Left lobe of liver (tissue), 2 donors: ENCODE measurements around the gene TAF4. TPM values are rescaled to one million over a fixed set of nuclear protein-coding genes. Genes with fewer than 3 reads are reported as not detected.

Experiments
- ATAC-seq: fragments of 200-7000 bp; cut with Tn5 transposase; one replicate; pipeline ENCODE4 v1.9.1; 2020; ENCODE audit warnings: mild to moderate bottlenecking, moderate library complexity
- DNase-seq: peaks from one replicate; pipeline ENCODE4 v3.0.0-alpha.2; 2020; ENCODE audit warnings: low spot score
- total RNA-seq: library from RNA; stranded (reverse); gene quantifications from one replicate; pipeline ENCODE4 v1.2.1, GENCODE V29; 2021
- donor health status: DM: no; HTN: no; CAD: no; lungs with moderate emphysema.
- donor health status: DM: no; HTN: yes; CAD: no.

TAF4 gene
- total RNA-seq, 1 donor from 2014 or later: 11.3 TPM

GRCh38 chr20:61966492-61967244 is 99.0 kb downstream of the TAF4 start:
- no peak for DNase-seq
- peak; percentile 23 for ATAC-seq

GRCh38 chr20:61965606-61966491 is 99.8 kb downstream of the TAF4 start:
- no peak for ATAC-seq
- DNase-seq: no peak

- ATAC-seq: peak; percentile 9
- peak; percentile 43 for DNase-seq
These were observed 100.7 kb downstream of the TAF4 start for GRCh38 chr20:61964675-61965605.

GRCh38 chr20:61963885-61964674 is 101.6 kb downstream of the TAF4 start:
- DNase-seq (no peak), ATAC-seq (no peak)

- ATAC-seq: no peak
- DNase-seq: peak; percentile 24
These were observed 102.5 kb downstream of the TAF4 start for GRCh38 chr20:61963149-61963548.

- ATAC-seq (no peak), DNase-seq (peak; percentile 18)
These were observed 104.8 kb downstream of the TAF4 start for GRCh38 chr20:61960836-61961235.

- ATAC-seq (no peak), DNase-seq (peak; percentile 19)
These were observed 106.6 kb downstream of the TAF4 start for GRCh38 chr20:61958773-61959700.

GRCh38 chr20:61957961-61958715 is 107.5 kb downstream of the TAF4 start:
- DNase-seq (no peak), ATAC-seq (no peak)

GRCh38 chr20:61956396-61957342 is 109.0 kb downstream of the TAF4 start:
- no peak for ATAC-seq
- DNase-seq: no peak

- no peak for ATAC-seq
- no peak for DNase-seq
These were observed 109.8 kb downstream of the TAF4 start for GRCh38 chr20:61955668-61956395.

- ATAC-seq (no peak), DNase-seq (peak; percentile 33)
These were observed 111.2 kb downstream of the TAF4 start for GRCh38 chr20:61954276-61955021.

- ATAC-seq (no peak), DNase-seq (peak; percentile 31)
These were observed 112.4 kb downstream of the TAF4 start for GRCh38 chr20:61953037-61954021.

GRCh38 chr20:61951695-61952533 is 113.8 kb downstream of the TAF4 start:
- ATAC-seq: no peak
- peak; percentile 19 for DNase-seq
